ENCODE results near the gene MLPH.

Gene MLPH

DNA sequence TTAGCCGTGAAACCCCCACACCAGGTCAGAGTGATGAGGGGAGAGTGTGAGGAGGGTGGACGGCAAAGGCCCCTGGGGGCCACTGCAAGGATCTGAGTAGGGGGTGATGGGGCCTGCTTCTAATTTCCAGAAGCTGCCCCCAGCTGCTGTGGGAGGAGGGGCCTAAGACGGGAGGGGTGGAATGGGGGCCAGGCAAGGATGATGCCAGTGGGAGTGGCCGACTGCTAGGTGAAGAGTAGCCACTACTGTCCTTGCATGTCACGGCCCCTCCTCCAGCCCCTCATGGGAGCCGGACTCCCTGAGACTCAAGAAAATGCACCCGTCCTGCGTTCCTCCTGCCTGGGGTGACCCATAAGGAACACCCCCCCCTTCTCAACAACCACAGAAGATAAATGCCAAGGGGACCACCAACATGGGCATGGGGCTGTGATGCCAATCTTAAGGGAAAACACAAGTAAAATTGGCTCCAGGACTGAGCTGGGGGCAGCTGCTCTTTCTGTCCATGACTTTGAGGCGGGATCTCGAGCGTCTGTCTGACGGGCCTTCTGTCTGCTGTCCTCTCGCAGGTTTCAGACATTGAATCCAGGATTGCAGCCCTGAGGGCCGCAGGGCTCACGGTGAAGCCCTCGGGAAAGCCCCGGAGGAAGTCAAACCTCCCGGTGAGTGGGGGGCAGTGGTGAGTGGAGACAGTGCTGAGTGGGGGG lies 55.1 kb downstream of the MLPH start:
- DNase-seq (ENCODE audit: low read depth, low spot score), result no peak

DNA sequence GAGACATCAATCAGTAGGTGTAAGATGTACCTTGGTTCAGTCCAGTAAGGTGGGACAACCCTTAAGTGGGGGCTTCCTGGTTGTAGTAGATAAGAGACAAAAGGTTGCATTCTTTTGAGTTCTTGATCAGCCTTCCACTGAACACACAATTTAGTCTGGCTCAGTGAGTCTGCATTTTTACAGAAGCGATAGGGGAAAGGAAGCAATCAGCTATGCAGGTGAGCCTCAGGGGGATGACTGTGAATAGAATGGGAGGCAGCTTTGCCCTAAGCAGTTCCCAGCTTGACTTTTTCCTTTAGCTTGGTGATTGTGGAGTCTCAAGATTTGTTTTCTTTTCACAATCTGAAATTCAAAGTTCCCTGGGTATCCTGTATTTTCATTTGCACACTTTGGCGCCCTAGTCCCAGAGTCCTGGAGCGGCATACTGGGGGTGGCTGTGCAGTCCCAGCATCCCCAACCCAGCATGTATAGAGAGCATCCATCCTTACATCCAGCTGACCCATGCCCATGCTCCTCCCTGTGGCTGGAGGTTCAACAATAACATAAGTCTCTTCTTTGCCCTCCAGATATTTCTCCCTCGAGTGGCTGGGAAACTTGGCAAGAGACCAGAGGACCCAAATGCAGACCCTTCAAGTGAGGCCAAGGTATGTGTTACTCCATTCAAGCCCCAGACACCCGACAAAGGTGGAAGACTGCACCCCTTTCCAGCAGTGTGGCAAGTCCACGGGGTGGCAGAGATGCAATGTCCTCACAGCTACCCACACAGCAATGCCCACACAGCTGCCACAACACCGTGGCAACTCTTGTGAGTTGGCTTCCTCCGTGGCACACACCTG lies 59.2 kb downstream of the MLPH start:
- no peak for DNase-seq (ENCODE audit: low read depth, low spot score)

DNA sequence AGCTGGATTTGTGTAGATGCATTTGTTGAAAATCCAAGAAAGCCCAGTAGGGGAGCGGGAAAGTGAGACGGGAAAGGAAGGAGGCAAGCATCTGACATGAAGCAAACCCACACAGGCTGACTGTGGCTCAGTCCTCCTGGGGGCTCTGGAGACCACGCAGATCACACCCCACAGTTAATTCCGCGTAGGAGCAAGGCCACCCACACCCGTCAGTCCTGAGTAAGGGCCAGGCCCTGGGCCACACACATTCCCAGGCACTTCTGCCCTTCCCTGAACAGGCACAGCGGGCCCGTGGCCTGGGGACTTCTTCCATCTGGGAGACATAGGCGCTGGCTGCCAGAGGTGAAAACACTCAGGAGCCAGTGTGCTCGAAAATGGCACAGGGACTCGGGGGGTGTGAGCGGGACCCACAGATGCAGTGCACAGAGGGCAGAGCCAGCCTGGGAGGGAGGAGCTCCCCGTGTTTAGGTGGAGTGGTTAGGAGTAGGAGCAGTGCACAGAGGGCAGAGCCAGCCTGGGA lies 59.9 kb downstream of the MLPH start:
- DNase-seq (ENCODE audit: low read depth, low spot score), result no peak

DNA sequence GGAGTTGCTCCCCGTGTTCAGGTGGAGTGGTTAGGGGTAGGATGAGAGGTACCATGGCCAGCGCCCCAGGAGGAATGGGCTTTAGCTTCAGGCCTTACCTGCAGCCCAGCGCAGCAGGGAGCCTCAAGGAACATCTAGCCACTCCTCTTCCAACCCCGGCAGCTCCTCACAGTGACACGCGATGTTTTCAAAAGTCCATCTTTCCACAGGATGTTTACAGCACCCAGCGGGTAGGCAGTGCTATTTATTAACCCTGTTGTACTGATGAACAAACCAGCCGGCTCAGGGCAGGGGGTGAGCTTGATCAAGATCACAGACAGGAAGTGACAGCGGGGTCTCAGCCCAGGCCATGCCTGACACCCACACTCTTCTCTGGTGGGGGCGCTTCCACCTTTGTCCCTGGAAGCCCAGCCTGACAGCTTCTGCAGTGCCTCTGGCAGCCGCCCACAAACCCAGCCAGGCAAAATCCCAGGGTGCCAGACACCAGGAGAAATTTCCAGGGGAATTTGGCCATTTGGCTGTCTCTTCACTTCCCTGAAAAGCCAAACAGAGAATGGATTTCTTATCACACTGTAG lies 60.9 kb downstream of the MLPH start:
- no peak for DNase-seq (ENCODE audit: low read depth, low spot score)

DNA sequence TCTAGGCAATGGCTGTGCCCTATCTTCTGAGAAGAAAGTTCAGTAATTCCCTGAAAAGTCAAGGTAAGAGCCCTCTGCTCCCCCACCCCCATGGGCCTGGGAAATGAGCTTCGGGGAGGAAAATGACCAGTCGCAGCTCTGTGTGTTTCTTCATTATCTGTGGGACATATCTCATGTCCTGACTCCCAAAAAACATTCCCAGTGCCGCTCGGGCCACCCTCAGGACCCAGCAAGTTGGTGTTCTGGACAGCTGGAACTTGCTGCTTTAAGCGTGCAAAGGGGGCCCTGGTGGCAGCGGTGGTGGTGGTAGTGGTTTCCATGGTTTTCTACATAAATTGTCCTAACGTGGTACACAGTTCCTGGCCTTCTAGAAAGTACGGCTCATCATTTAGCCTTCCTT lies 62.2 kb downstream of the MLPH start:
- no peak for DNase-seq (ENCODE audit: low read depth, low spot score)

DNA sequence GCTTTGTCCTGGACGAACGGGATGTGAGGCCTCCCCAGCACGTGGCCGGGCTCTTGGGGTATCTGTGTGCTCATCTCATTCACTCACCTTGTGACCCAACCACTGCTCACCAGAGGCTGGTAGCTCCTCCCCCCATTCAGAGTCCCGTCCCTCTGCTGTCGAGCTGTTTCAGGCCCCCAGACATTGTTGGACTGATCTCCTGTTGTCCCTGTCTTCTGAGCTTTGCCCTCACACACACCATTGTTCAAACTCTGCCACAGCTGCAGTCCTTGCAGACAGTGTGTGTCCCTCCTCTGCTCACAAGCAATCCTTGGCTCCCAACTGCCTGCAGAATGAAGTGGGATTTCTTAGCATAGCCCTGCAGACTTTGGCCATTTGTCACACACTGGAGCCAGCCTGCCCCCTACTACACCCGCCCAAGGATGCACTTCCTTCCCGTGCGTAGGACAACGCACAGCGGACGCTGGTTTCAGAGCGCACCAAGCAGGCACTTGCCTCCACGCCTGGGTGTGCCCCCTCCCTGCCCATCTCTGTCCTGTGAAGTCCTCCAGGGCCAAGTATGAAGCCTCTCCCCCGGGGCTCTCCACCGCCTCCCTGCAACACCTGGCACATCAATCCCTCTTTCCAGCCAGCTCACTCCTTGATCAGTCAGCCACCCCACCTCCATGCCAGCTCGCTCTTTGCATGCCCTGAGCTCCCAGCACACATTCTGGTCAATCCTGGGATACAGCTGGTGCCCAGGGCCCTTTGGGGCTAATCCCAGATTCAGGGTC lies 62.8 kb downstream of the MLPH start:
- DNase-seq (ENCODE audit: low read depth, low spot score), result no peak

DNA sequence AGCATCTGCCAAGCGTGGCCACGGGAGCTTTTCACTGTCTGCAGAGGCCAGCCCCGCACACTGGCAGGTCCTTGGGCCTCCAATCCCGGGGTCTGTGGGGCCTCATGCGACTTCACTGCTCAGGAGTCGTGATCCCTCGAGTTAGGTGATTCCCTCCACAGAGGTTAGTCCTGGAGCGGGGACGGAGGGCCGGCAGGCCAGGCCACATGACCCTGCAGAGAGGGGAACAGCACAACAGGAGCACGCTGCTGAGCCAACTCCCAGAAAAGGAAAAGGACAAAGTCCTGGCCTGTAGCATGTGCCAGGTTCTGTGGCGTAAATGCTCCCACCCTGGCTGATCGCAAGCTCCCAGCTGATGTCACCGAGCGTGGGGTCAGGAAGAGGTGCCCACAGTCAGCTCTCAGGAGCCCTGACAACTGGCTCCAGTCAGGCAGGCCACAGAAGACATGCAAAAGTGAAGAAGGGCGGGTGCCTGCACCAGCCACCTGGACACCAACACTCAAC lies 64.1 kb downstream of the MLPH start:
- no peak for DNase-seq (ENCODE audit: low read depth, low spot score)

DNA sequence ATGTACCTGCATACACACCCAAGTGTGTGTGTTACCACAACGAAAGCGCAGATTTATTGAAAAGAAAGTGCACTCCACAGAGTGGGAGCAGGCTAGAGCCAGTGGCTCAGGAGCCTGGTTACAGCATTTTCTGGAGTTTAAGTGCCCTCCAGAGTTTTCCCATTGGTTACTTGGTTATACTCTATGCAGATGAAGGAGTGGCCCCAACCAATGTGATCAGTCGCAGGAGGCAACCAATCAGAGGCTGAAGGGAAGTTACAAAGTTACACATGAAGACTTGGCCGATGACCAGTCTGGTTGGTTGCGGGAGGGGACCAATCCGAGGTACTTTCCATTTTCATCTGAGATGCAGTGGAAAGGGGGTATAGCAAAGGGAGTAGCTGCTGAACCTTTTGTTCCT lies 65.9 kb downstream of the MLPH start:
- no peak for DNase-seq (ENCODE audit: low read depth, low spot score)

DNA sequence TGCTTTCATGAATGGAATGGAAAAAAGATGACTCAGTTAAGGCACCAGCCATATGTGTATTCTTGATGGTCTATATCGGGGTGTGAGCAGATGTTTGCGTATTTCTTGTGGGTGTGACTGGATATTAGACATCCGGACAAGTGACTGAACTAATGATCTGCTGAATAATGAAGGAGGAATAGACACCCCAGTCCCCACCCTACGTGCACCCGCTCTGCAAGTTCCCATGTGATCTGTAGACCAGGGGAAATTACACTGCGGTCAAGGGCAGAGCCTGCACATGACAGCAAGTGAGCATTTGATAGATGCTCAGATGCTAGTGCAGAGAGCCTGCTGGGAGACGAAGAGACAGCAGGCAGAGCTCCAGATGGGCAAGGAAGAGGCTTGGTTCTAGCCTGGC lies 66.9 kb downstream of the MLPH start:
- DNase-seq (ENCODE audit: low read depth, low spot score), result no peak

DNA sequence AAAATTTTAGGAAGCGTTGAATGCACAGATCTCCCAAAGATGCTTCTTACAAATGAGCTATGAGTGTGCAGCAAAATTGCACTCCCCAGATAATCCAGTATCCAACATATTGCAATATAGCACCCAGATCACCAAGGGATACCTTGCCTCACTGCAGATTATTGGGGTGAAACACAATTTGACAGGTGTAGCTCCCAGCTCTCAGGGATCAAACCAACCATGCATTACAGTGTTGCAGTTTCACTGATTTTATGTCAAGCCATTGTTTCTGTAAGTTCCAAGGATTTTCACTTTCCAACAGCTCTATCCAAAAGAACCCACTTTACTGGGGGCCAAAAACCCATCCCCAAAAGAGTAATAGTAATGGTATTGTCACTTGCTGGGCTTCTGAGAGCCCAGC lies 68.5 kb downstream of the MLPH start:
- no peak for DNase-seq (ENCODE audit: low read depth, low spot score)

DNA sequence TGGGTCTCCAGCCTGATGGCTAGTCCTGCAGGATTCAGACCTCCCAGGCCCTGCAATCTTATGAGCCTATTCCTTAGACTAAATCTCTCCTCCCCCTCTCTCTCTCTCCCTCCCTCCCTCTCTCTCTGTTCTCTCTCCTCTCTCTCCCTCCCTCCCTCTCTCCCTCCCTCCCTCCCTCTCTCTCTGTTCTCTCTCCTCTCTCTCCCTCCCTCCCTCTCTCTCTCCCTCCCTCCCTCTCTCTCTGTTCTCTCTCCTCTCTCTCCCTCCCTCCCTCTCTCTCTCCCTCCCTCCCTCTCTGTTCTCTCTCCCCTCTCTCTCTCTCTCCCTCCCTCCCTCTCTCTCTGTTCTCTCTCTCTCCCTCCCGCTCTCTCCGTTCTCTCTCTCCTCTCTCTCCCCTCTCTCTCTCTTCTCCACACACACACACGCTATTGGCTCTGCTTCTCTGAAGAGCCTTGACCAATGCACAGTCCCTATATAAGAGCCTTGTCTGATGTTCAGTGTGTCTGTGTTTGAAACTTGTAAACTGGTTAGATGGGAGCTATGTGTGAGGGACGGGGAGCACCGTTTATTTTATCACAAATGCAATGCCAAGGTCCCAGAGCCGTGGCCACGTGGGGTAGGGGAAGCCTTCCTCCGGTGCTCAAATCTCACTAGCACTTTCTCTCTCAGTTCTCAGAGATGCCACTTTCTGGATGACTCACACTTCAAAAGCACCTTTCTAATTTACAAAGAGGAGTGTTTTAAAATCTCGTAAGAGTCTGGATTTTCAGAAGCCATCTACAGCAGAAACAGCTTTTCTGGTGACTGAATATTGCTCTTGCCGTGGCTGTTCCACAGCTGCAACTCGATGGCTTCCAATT lies 70.0 kb downstream of the MLPH start:
- no peak for DNase-seq (ENCODE audit: low read depth, low spot score)

DNA sequence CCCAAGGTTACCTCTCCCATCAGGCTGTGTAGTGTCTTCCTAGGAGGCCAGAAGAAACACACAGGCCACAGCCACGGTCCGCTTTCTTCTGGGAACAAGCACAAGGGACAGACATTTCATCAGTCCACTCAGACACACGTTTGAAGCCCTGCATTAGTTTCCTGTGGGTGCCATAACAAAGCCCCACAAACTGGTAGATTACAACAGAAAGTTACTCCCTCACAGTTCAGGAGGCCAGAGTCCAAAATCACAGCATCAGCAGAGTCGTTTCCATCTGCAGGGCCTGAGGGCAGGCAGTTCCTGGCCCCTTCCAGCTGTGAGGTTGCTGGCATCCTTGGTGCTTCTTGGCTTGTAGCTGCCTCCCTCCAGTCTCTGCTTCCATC lies 70.6 kb downstream of the MLPH start:
- DNase-seq (ENCODE audit: low read depth, low spot score), result no peak

DNA sequence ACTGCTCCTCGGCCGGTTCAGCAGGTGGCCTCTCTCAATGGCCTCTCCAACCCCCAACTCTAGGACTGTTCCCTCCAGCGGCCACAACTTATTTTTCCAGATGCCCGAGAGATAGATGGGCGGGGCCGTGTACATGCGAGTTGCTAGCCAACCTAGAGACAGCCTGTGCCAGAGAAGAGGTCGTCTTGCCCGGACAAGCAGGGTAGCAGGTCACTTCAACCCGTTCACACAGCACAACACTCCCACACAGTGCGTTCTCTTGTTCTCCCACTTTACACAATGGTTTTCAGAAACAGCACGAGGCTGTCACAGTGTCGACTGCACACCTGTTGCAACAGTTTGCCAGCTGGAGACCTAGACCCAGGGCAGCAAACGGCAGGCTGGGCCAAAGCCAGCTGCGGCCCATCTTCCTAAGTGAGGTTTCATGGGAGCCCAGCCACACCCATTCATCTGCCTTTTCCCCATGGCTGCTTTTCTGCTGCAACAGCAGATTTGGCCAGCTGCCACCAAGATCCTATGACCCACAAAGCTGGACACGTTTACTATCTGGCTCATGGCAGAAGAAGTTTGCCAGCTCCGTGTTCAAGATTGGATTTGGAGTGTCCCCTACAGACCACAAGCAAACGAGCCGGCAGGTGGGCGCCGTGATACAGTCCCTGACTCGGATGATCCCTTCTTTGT lies 72.0 kb downstream of the MLPH start:
- DNase-seq (ENCODE audit: low read depth, low spot score), result no peak

DNA sequence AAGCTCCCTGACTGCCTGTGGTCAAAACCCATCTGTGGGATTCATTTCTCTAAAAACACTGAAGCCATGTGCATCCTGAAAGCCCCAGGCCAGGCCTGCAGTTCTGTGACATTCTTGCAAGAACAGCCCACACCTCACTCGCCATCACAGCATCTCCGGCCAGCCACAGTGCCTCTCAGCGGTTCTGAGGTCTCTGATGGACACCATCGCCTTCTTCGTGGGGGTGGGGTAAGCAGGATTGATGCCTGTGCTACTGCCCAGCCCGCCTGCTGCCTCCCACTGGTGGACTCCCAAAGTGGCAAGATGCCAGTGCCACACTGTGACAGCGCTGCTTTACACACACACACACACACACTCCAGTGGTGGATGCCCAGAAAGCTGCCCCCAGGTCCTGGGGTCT lies 74.2 kb downstream of the MLPH start:
- no peak for DNase-seq (ENCODE audit: low read depth, low spot score)

DNA sequence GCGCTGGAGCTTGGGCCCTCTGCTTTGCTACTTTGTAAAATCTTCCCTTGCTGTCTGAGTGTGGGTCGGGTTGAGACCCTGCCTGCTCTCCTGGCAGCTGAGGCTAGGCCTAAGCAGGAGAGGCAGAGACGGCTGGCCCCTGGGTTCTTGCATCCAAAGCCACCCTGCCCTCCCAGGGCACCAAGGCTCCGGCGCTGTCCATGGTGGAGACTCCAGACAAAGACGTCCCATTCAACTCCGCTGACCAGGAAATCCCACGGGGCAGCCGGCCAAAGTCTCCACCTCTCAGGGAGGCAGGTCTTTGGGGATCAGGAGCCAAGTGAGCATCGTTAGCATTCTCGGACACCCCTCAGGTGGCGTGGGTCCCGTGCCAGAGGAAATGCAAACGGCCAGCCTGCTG lies 76.8 kb downstream of the MLPH start:
- no peak for DNase-seq (ENCODE audit: low read depth, low spot score)

DNA sequence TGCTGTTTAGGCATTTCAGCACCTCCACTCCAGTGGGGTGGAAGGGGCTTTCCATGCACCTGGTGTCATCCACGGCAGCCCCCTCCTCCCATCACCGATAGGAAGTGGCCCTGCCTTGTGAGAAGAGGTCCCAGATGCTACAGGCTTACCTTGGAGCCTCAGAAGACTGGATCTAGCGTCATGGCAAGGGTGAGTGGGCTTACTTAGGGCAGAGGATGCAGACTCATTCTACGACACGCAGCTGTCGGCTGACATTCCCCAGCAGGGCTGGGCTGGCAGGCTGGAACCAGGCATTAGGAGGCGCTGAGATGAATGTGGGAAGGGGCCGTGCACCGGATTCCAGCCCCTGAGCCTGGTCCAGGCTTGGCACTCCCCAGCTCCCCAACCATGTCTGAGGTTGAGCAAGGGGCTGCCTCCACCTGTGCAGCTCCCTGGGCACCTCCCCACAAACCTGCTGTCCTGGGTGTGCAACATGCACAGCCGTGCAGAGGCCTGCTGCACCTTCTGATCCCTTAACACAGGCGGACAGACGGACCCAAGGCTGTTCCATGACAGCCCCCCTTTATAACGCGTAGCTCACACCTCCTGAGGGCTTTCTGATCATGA lies 77.6 kb downstream of the MLPH start:
- no peak for DNase-seq (ENCODE audit: low read depth, low spot score)

DNA sequence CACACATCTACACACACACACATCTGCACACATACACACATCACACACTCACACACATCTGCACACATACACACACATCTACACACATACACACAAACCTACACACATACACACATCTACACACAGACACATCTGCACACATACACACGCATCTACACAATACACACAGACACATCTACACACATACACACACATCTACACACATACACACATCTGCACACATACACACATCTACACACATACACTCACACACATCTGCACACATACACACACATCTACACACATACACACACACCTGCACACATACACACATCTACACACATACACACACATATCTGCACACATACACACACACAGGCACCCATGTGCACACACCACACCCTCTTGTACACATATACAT lies 78.9 kb downstream of the MLPH start:
- no peak for DNase-seq (ENCODE audit: low read depth, low spot score)

DNA sequence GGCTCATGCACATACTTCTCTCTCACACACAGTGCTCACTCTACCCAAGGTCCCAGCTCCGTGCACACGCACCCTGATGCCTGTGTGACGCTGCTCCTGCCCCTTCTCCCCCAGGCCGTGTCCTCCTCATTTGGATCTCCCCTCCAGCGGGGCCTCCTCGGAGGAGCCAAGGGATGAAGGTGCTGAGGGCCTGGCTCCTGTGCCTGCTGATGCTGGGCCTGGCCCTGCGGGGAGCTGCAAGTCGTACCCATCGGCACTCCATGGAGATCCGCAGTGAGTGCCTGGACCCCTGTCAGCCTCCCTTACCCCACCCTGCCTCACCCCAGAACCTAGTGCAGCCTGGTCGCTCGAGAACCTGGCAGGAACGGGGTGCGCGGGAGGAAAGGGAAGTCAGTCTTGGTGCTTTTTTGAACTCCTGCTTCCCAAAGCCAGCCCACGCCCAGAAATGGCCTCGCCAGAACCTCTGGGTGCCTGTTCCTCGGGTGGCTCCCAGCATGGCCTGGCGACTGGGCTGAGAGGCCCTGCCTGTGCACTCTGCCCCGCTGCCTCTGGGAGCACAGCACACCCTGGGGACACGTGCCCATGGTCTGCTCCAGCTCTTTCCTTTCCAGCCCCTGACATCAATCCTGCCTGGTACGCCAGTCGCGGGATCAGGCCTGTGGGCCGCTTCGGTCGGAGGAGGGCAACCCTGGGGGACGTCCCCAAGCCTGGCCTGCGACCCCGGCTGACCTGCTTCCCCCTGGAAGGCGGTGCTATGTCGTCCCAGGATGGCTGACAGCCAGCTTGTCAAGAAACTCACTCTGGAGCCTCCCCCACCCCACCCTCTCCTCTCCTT lies 79.6 kb downstream of the MLPH start, which contains the start of gene PRLH:
TSS of gene PRLH (plus strand) at position 174 of the 835 bp plus-strand sequence. CDS start at position 174, 0 bp downstream.
- DNase-seq (ENCODE audit: low read depth, low spot score), result no peak

Data from brain pericyte (primary cell).